Naive thymus-derived CD8-positive, alpha-beta T cell (primary cell): ENCODE measurements around the gene HELZ. TPM values are rescaled to one million over a fixed set of nuclear protein-coding genes. Genes with fewer than 3 reads are reported as not detected.
"Not testable (repeated sequence)": the region's sequence is repeated elsewhere in the genome, so short reads cannot be mapped to it uniquely, and the experiment has no call there.

Source experiments
- ATAC-seq, 2 donors: fragments of 150-1000 bp; cut with Tn5 transposase in 1 of 2; sonication (Bioruptor Pico), chemical (Tn5 transposase) in 1 of 2; 1 replicate in 1 of 2; 2 replicates in 1 of 2; pipeline ENCODE4 v1.10.0; 2021; ENCODE audit warnings: mild to moderate bottlenecking in 2 of 2, moderate library complexity in 2 of 2
- POLR2A ChIA-PET: fragments of 350-600 bp; sonication (Branson Sonifier 250); formaldehyde crosslinking; loops from one replicate; lab custom pipeline; 2021; ENCODE audit warnings: antibody characterized with exemption; lab: Charles Lee
- DNase-seq, 10 donors: peaks; one replicate each; pipeline versions ENCODE4 v3.0.0 to v3.0.0-alpha.2; 2020 to 2022
- H3K27ac Mint-ChIP-seq, 10 donors: one replicate each; pipeline ENCODE4 v1.8.0; 2020 to 2022; ENCODE audit warnings: mild to moderate bottlenecking in 10 of 10, mixed read lengths in 10 of 10, moderate library complexity in 4 of 10, inconsistent platforms in 1 of 10
- H3K27me3 Mint-ChIP-seq, 5 donors: one replicate each; pipeline ENCODE4 v1.8.0; 2021 to 2022; ENCODE audit warnings: mixed read lengths in 5 of 5
- H3K36me3 Mint-ChIP-seq, 3 donors: one replicate each; pipeline ENCODE4 v1.8.0; 2020 to 2022; ENCODE audit warnings: mixed read lengths in 3 of 3, mild to moderate bottlenecking in 2 of 3, inconsistent platforms in 1 of 3
- H3K4me1 Mint-ChIP-seq, 4 donors: one replicate each; pipeline ENCODE4 v1.8.0; 2021 to 2022; ENCODE audit warnings: mixed read lengths in 4 of 4
- H3K4me3 Mint-ChIP-seq, 10 donors: one replicate each; pipeline ENCODE4 v1.8.0; 2020 to 2022; ENCODE audit warnings: mild to moderate bottlenecking in 10 of 10, mixed read lengths in 10 of 10, moderate library complexity in 6 of 10, inconsistent platforms in 1 of 10
- H3K9me3 Mint-ChIP-seq, 9 donors: one replicate each; pipeline ENCODE4 v1.8.0; 2020 to 2022; ENCODE audit warnings: mixed read lengths in 9 of 9, mild to moderate bottlenecking in 3 of 9, inconsistent platforms in 1 of 9, moderate library complexity in 1 of 9
- polyA plus RNA-seq, 3 donors: library from polyadenylated mRNA; unstranded; fragments of 300-500 nt; fragmentation: Illumina TruSeq; gene quantifications; one replicate each; pipeline ENCODE4 v1.2.3, GENCODE V29; 2021
- total RNA-seq, 8 experiments: library from RNA in 2 of 8; stranded (reverse) in 2 of 8; gene quantifications; one replicate each; pipeline ENCODE4 v1.2.3 and lab custom pipeline; 2021 to 2026

HELZ gene
- total and polyA plus RNA-seq, 5 experiments from 2014 or later, result 43.0 to 75.1 (median 48.6) TPM

GRCh38 chr17:67128700-67129099, 116.3 kb downstream of the HELZ start:
- Mint-ChIP-seq H3K4me3 (no peak overlapping the region), H3K27me3 (no peaks in the 10 kb centered on the region), H3K4me1 (peaks cover 5 to 8% (median 6%) of the 10 kb centered on the region in 4 donors), H3K36me3 (peaks cover 4 to 51% (median 10%) of the 10 kb centered on the region in 3 donors), H3K27ac (peak overlapping the region in 1 of 10 donors; percentile 73), H3K9me3 (no peaks in the 10 kb centered on the region)
- POLR2A ChIA-PET, result no interaction called here
- no peak for DNase-seq
- no peak for ATAC-seq

GRCh38 chr17:67127925-67128324, 117.1 kb downstream of the HELZ start:
- Mint-ChIP-seq H3K4me3 (no peak overlapping the region), H3K27me3 (no peaks in the 10 kb centered on the region), H3K27ac (peak overlapping the region in 1 of 10 donors; percentile 19), H3K36me3 (peaks cover 4 to 52% (median 12%) of the 10 kb centered on the region in 3 donors), H3K9me3 (no peaks in the 10 kb centered on the region), H3K4me1 (peaks cover 5 to 8% (median 6%) of the 10 kb centered on the region in 4 donors)
- ATAC-seq (no peak), DNase-seq (no peak)
- POLR2A ChIA-PET, result no interaction called here

GRCh38 chr17:67126983-67127382, 118.0 kb downstream of the HELZ start:
- no peaks in the 10 kb centered on the region for H3K9me3 Mint-ChIP-seq
- ATAC-seq, result no peak
- H3K4me1 Mint-ChIP-seq, result peaks cover 3 to 8% (median 6%) of the 10 kb centered on the region in 4 donors
- H3K27me3 Mint-ChIP-seq, result no peaks in the 10 kb centered on the region
- peaks cover 4 to 58% (median 16%) of the 10 kb centered on the region in 3 donors for H3K36me3 Mint-ChIP-seq
- POLR2A ChIA-PET, result no interaction called here
- peak overlapping the region in 2 of 10 donors; percentile 24 to 84 for H3K27ac Mint-ChIP-seq
- DNase-seq, result no peak
- peak overlapping the region in 1 of 10 donors; percentile 55 for H3K4me3 Mint-ChIP-seq

- Mint-ChIP-seq H3K36me3 (peaks cover 4 to 57% (median 16%) of the 10 kb centered on the region in 3 donors), H3K27ac (peak overlapping the region in 1 of 10 donors; percentile 84)
- POLR2A ChIA-PET, H3K9me3 Mint-ChIP-seq, H3K27me3 Mint-ChIP-seq, DNase-seq, ATAC-seq, H3K4me1 Mint-ChIP-seq, H3K4me3 Mint-ChIP-seq: not testable (repeated sequence)
Observed at GRCh38 chr17:67126543-67126942, 118.5 kb downstream of the HELZ start.

GRCh38 chr17:67125924-67126323, 119.1 kb downstream of the HELZ start:
- peak overlapping the region in 1 of 10 donors; percentile 66 for H3K27ac Mint-ChIP-seq
- H3K4me3 Mint-ChIP-seq, result no peak overlapping the region
- POLR2A ChIA-PET, result no interaction called here
- peaks cover 4 to 58% (median 23%) of the 10 kb centered on the region in 3 donors for H3K36me3 Mint-ChIP-seq
- no peaks in the 10 kb centered on the region for H3K9me3 Mint-ChIP-seq
- no peak for ATAC-seq
- no peak for DNase-seq
- H3K27me3 Mint-ChIP-seq, result no peaks in the 10 kb centered on the region
- H3K4me1 Mint-ChIP-seq, result peaks cover 3 to 8% (median 6%) of the 10 kb centered on the region in 4 donors

GRCh38 chr17:67125417-67125816, 119.6 kb downstream of the HELZ start:
- H3K4me1 Mint-ChIP-seq, result peaks cover 3 to 8% (median 6%) of the 10 kb centered on the region in 4 donors
- POLR2A ChIA-PET, result no interaction called here
- H3K4me3 Mint-ChIP-seq, result no peak overlapping the region
- H3K9me3 Mint-ChIP-seq, result no peaks in the 10 kb centered on the region
- H3K36me3 Mint-ChIP-seq, result peaks cover 4 to 63% (median 28%) of the 10 kb centered on the region in 3 donors
- no peaks in the 10 kb centered on the region for H3K27me3 Mint-ChIP-seq
- DNase-seq, result no peak
- ATAC-seq, result no peak
- peak overlapping the region in 3 of 10 donors; percentile 11 to 68 (median 64) for H3K27ac Mint-ChIP-seq

GRCh38 chr17:67124450-67125148, 120.4 kb downstream of the HELZ start:
- Mint-ChIP-seq H3K9me3 (no peaks in the 10 kb centered on the region), H3K36me3 (peaks cover 8 to 66% (median 33%) of the 10 kb centered on the region in 3 donors), H3K27me3 (no peaks in the 10 kb centered on the region), H3K27ac (no peak overlapping the region), H3K4me1 (peaks cover 3 to 8% (median 6%) of the 10 kb centered on the region in 4 donors), H3K4me3 (no peak overlapping the region)
- ATAC-seq (no peak), DNase-seq (no peak)
- POLR2A ChIA-PET, result no interaction called here

- Mint-ChIP-seq H3K4me3 (no peak overlapping the region), H3K36me3 (peaks cover 16 to 71% (median 41%) of the 10 kb centered on the region in 3 donors), H3K27ac (peak overlapping the region in 1 of 10 donors; percentile 12), H3K4me1 (peaks cover 3 to 8% (median 6%) of the 10 kb centered on the region in 4 donors), H3K27me3 (no peaks in the 10 kb centered on the region), H3K9me3 (no peaks in the 10 kb centered on the region)
- ATAC-seq (no peak), DNase-seq (no peak)
- POLR2A ChIA-PET, result no interaction called here
Observed at GRCh38 chr17:67123699-67124098, 121.3 kb downstream of the HELZ start.

GRCh38 chr17:67121316-67121891, 123.6 kb downstream of the HELZ start:
- Mint-ChIP-seq H3K27ac (no peak overlapping the region), H3K27me3 (no peaks in the 10 kb centered on the region), H3K4me3 (no peak overlapping the region), H3K36me3 (peaks cover 26 to 77% (median 58%) of the 10 kb centered on the region in 3 donors), H3K9me3 (peaks cover 0 to 15% (median 5%) of the 10 kb centered on the region in 9 donors), H3K4me1 (peaks cover 1 to 9% (median 3%) of the 10 kb centered on the region in 4 donors)
- no peak for ATAC-seq
- DNase-seq, result no peak
- POLR2A ChIA-PET, result no interaction called here

GRCh38 chr17:67119102-67119501, 125.9 kb downstream of the HELZ start:
- POLR2A ChIA-PET, result no interaction called here
- ATAC-seq, result no peak
- Mint-ChIP-seq H3K36me3 (peaks cover 42 to 83% (median 71%) of the 10 kb centered on the region in 3 donors), H3K4me1 (peaks cover 3 to 10% (median 5%) of the 10 kb centered on the region in 4 donors), H3K27ac (peak overlapping the region in 1 of 10 donors; percentile 34), H3K27me3 (no peaks in the 10 kb centered on the region), H3K4me3 (no peak overlapping the region), H3K9me3 (peaks cover 5 to 31% (median 17%) of the 10 kb centered on the region in 9 donors)
- DNase-seq, result no peak

GRCh38 chr17:67116045-67116575, 128.9 kb downstream of the HELZ start:
- Mint-ChIP-seq H3K36me3 (peaks cover 50 to 92% (median 81%) of the 10 kb centered on the region in 3 donors), H3K27ac (no peak overlapping the region)

GRCh38 chr17:67115401-67115800, 129.6 kb downstream of the HELZ start:
- ATAC-seq, result no peak
- Mint-ChIP-seq H3K36me3 (peaks cover 54 to 92% (median 79%) of the 10 kb centered on the region in 3 donors), H3K27ac (peak overlapping the region in 1 of 10 donors; percentile 48), H3K27me3 (no peaks in the 10 kb centered on the region), H3K9me3 (peaks cover 5 to 31% (median 17%) of the 10 kb centered on the region in 9 donors), H3K4me3 (no peak overlapping the region), H3K4me1 (peaks cover 5 to 10% (median 9%) of the 10 kb centered on the region in 4 donors)
- POLR2A ChIA-PET, result no interaction called here
- DNase-seq, result no peak

More at GRCh38 chr17:67116045-67116575, 128.9 kb downstream of the HELZ start:
- ATAC-seq (no peak), DNase-seq (no peak)
- peaks cover 5 to 10% (median 7%) of the 10 kb centered on the region in 4 donors for H3K4me1 Mint-ChIP-seq
- H3K9me3 Mint-ChIP-seq, result peaks cover 5 to 31% (median 17%) of the 10 kb centered on the region in 9 donors
- H3K4me3 Mint-ChIP-seq, result peak overlapping the region in 1 of 10 donors; percentile 10
- no peaks in the 10 kb centered on the region for H3K27me3 Mint-ChIP-seq
- POLR2A ChIA-PET, result no interaction called here

GRCh38 chr17:67113486-67113885, 131.5 kb downstream of the HELZ start:
- ATAC-seq (no peak), DNase-seq (no peak)
- Mint-ChIP-seq H3K9me3 (peaks cover 5 to 31% (median 17%) of the 10 kb centered on the region in 9 donors), H3K27me3 (no peaks in the 10 kb centered on the region), H3K4me1 (peaks cover 5 to 15% (median 9%) of the 10 kb centered on the region in 4 donors), H3K27ac (peak overlapping the region in 1 of 10 donors; percentile 34), H3K4me3 (no peak overlapping the region), H3K36me3 (peaks cover 40 to 93% (median 72%) of the 10 kb centered on the region in 3 donors)
- POLR2A ChIA-PET, result no interaction called here
